HG02678 (cell line): ENCODE measurements around the gene BTG1.

Source experiments
- ATAC-seq: cut with Tn5 transposase; IDR thresholded peaks from one replicate; pipeline ENCODE4 v1.9.1; 2021; ENCODE audit warnings: mild to moderate bottlenecking, moderate library complexity; ENCODE audit not compliant: unreplicated experiment

The BTG1 gene

GRCh38 chr12:92134638-92135274 lies 10.9 kb downstream of the BTG1 start:
- peak; percentile 22 for ATAC-seq

- no peak for ATAC-seq
Observed at GRCh38 chr12:92133795-92134637, 11.6 kb downstream of the BTG1 start.

GRCh38 chr12:92133171-92133570 lies 12.5 kb downstream of the BTG1 start:
- no peak for ATAC-seq

- no peak for ATAC-seq
Observed at GRCh38 chr12:92132288-92132687, 13.4 kb downstream of the BTG1 start.

- ATAC-seq = no peak
Observed at GRCh38 chr12:92130999-92131398, 14.6 kb downstream of the BTG1 start.

- ATAC-seq = no peak
Observed at GRCh38 chr12:92129609-92130008, 16.0 kb downstream of the BTG1 start.

- no peak for ATAC-seq
Observed at GRCh38 chr12:92128612-92129011, 17.0 kb downstream of the BTG1 start.

GRCh38 chr12:92124689-92125029 lies 21.0 kb downstream of the BTG1 start:
- no peak for ATAC-seq

GRCh38 chr12:92123780-92124688 lies 21.6 kb downstream of the BTG1 start:
- ATAC-seq = no peak

- no peak for ATAC-seq
Observed at GRCh38 chr12:92122941-92123779, 22.5 kb downstream of the BTG1 start.

- no peak for ATAC-seq
Observed at GRCh38 chr12:92121826-92122225, 23.8 kb downstream of the BTG1 start.

GRCh38 chr12:92118826-92119536 lies 26.7 kb downstream of the BTG1 start:
- no peak for ATAC-seq

- no peak for ATAC-seq
Observed at GRCh38 chr12:92114834-92115233, 30.8 kb downstream of the BTG1 start.

GRCh38 chr12:92111256-92111655 lies 34.4 kb downstream of the BTG1 start:
- ATAC-seq = no peak

- ATAC-seq = no peak
Observed at GRCh38 chr12:92110083-92110640, 35.5 kb downstream of the BTG1 start.

- no peak for ATAC-seq
Observed at GRCh38 chr12:92109613-92110012, 36.0 kb downstream of the BTG1 start.

GRCh38 chr12:92108651-92109050 lies 37.0 kb downstream of the BTG1 start:
- ATAC-seq = no peak

- ATAC-seq = no peak
Observed at GRCh38 chr12:92107621-92108131, 38.0 kb downstream of the BTG1 start.

- ATAC-seq = no peak
Observed at GRCh38 chr12:92107094-92107493, 38.6 kb downstream of the BTG1 start.
